ENCODE results near the gene GSN.

Gene GSN

GRCh38 chr9:121359351-121360294, 91.7 kb downstream of the GSN start:
- no peak for DNase-seq

- DNase-seq: no peak
Observed at GRCh38 chr9:121360601-121361374, 92.8 kb downstream of the GSN start.

- no peak for DNase-seq
Observed at GRCh38 chr9:121362813-121363621, 95.1 kb downstream of the GSN start.

- DNase-seq: no peak
Observed at GRCh38 chr9:121363622-121363961, 95.6 kb downstream of the GSN start.

- DNase-seq: no peak
Observed at GRCh38 chr9:121364077-121364476, 96.1 kb downstream of the GSN start.

- no peak for DNase-seq
Observed at GRCh38 chr9:121364886-121365285, 96.9 kb downstream of the GSN start.

GRCh38 chr9:121365564-121365963, 97.6 kb downstream of the GSN start:
- no peak for DNase-seq

GRCh38 chr9:121366611-121367192, 98.7 kb downstream of the GSN start:
- DNase-seq: no peak

- no peak for DNase-seq
Observed at GRCh38 chr9:121367306-121368137, 99.6 kb downstream of the GSN start.

GRCh38 chr9:121368138-121368522, 100.2 kb downstream of the GSN start:
- no peak for DNase-seq

- DNase-seq: no peak
Observed at GRCh38 chr9:121368745-121369144, 100.8 kb downstream of the GSN start.

GRCh38 chr9:121369595-121370265, 101.8 kb downstream of the GSN start, which contains the start of gene STOM:
STOM (minus strand) TSS chr9:121370250; CDS start chr9:121370187, 63 bp downstream.
- DNase-seq: peak; percentile 8

- DNase-seq: no peak
Observed at GRCh38 chr9:121371495-121372061, 103.6 kb downstream of the GSN start.

GRCh38 chr9:121372239-121373010, 104.5 kb downstream of the GSN start:
- no peak for DNase-seq

- DNase-seq: no peak
Observed at GRCh38 chr9:121373011-121373729, 105.2 kb downstream of the GSN start.

GRCh38 chr9:121376214-121376830, 108.4 kb downstream of the GSN start:
- no peak for DNase-seq

- no peak for DNase-seq
Observed at GRCh38 chr9:121380846-121381245, 112.9 kb downstream of the GSN start.
